HG02885 (cell line): ENCODE data around the gene LCE3B.
"Not testable (repeated sequence)": the region's sequence is repeated elsewhere in the genome, so short reads cannot be mapped to it uniquely, and the experiment has no call there.

ENCODE experiments used
- ATAC-seq: cut with Tn5 transposase; IDR thresholded peaks from one replicate; pipeline ENCODE4 v1.9.1; 2021; ENCODE audit warnings: mild to moderate bottlenecking; ENCODE audit not compliant: unreplicated experiment, poor library complexity

The LCE3B gene, protein sequence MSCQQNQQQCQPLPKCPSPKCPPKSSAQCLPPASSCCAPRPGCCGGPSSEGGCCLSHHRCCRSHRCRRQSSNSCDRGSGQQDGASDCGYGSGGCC

GRCh38 chr1:152613511-152613910 lies at the start of gene LCE3B:
TSS of gene LCE3B (plus strand) at chr1:152613811. CDS start at chr1:152613811, 0 bp downstream.
- ATAC-seq, result no peak

- ATAC-seq, result no peak
Measured at GRCh38 chr1:152565115-152565514, 48.5 kb upstream of the LCE3B start.

GRCh38 chr1:152565535-152566215 lies 47.9 kb upstream of the LCE3B start:
- no peak for ATAC-seq

DNA sequence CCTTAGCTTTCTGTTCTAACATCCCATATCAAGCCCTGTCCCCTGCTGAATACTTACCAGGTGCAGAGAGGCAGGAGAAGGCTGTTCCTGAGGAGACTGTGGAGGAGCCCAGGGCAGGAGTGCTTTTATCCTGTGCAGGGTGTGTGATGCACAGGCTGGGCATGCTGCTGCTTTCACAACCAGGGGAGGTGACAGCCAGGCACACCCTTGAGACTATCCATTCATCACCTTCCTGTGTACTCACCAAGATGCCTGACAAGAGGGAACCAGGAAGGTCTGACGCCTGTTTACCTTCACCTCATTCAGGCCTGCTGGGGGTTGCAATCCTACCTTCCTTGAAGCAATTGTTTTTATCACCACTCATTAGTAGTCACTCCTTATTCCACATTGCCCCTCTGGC lies 46.9 kb upstream of the LCE3B start, which contains the start of gene LCE3E:
Gene LCE3E, minus strand, starts transcription at position 100 of the 400 bp plus-strand sequence. CDS start 572 bp downstream, outside the sequence.
- ATAC-seq, result no peak

DNA sequence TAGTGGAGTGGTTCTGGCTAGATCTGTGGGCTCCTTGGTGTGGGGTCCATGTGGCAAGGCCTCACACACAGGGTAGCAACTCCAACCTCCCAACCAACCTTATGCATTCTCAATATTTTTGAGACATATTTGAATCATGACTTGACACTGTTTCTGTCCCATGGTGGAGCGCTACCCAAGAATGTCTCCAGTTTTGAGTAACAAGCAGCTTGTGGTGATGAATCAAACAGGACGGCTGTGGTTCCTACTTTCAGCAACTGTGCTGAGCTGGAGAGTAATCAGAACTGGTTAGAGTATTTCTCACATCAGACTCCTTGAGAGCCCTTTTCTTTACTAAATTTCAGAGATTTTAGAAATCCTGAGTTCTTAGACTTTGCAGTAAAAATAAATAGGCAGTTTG lies 36.4 kb upstream of the LCE3B start:
- ATAC-seq, result no peak

DNA sequence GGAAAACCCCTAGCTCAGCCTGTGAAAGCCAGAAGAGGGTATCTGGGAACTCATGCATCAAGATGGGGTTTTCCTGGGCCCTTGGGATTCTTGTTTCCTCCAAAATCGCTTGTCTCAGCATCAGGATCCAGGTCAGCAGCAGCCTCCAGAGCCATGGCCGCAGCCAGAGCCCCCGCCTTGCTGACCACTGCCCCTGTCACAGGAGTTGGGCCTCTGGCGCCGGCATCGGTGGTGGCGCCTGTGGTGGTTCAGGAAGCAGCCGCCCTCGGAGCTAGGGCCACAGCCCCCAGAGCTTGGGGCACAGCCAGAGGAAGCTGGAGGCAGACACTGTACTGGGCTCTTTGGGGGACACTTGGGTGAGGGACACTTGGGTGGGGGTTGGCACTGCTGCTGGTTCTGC lies 34.1 kb upstream of the LCE3B start:
- not testable (repeated sequence) for ATAC-seq

- no peak for ATAC-seq
Measured at GRCh38 chr1:152580433-152580832, 33.2 kb upstream of the LCE3B start, which contains the start of gene LCE3D. TSS of gene LCE3D (minus strand) at chr1:152580516. CDS start at chr1:152579936, 580 bp downstream.

GRCh38 chr1:152582647-152583046 lies 31.0 kb upstream of the LCE3B start:
- ATAC-seq, result no peak

GRCh38 chr1:152585586-152585985 lies 28.0 kb upstream of the LCE3B start:
- ATAC-seq, result no peak

GRCh38 chr1:152596986-152597385 lies 16.6 kb upstream of the LCE3B start:
- no peak for ATAC-seq

DNA sequence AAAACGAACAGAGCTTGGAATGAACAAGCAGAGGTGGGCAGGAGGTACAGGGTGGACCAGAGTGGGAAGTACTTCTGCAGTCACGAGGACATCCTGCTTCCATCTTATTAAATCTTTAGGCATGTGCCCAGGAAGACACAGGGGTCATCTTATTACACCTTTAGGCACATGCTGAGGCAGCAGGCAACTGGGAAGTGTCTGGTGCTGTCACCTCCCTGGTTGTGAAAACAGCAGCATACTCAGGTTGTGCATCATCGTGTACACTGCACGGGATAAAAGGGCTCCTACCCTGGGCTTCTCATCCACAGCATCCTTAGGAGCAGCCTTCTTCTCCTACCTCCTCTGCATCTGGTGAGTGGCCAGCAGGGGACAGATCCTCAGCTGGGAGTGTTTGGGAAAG lies 13.7 kb upstream of the LCE3B start, which contains the start of gene LCE3C:
Gene LCE3C, plus strand, starts transcription at position 301 of the 400 bp plus-strand sequence. CDS start 498 bp downstream, outside the sequence.
- ATAC-seq, result no peak

- ATAC-seq, result no peak
Measured at GRCh38 chr1:152621993-152622392, 8.4 kb downstream of the LCE3B start.

GRCh38 chr1:152622803-152623202 lies 9.2 kb downstream of the LCE3B start, which contains the start of gene LCE3A:
TSS of gene LCE3A (minus strand) at chr1:152623103. CDS start at chr1:152623103, 0 bp downstream.
- no peak for ATAC-seq

DNA sequence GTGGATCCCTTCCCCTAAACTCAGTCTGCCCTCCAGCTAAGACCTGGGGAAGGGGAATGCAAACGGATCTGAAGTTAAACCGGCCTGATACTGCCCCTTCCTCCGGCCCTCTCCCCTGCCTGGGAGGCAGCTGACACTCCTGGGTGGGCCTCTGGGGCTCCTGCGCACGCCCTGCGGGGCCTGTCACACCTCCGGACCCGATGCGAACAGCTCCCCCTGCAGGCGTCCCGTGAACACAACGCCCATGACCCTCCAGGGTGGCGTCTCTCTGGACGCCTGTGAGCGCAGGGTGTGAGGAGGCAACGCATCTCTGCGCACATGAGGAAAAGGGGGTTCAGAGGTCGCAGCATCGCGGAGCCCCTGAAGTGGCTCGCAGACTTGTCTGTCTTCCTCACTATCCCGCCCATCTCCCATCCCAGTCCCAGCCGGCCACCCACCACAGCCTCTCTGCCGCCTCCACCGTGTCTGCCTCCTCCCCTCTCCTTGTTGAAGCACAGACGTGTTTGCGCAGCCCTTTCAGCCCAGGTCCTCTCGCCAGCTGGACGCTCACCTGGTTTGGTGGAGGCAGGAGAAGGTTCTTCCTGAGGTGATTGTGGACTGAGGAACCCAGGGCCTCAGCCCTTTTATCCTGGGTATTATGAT lies 9.7 kb downstream of the LCE3B start:
- ATAC-seq, result no peak

DNA sequence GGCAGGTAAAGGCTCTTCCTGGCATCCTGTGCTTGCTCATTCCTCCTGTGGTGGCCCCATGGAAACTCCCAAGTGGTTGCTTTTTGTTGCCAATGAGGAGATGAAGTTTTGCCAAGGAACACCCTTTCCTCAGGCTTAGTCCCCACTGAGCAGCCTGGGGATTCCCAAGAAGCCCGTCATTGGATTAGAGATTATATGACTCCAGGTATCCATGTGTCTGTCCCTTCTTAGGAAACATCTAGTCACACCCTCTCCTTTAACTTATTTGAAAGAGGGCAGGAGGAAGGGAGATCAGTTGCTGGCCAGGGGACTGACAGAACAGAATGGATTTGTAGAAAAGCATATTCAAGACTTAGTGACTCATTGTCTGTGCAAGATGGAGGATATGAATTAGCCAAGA lies 13.1 kb downstream of the LCE3B start:
- ATAC-seq, result no peak

DNA sequence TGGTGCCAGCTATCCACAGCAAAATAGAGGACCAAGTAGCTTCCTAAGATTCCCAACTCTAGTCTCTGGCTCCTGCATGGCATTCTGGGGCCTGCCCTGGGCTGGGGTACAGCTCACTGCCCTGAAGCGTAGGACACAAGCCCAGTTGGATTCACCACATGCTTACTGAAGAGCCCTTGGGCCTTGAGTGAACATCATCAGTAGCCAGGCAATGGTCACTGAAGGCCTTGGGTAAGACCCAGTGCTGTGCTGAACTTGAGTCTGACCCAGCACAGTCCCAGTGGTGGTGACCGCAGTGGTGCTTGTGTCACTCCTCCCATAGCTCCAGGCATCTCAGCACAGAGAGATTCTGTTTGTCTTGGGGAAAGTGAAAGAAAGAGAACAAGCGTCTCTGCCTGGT lies 17.0 kb downstream of the LCE3B start:
- ATAC-seq, result no peak

- ATAC-seq, result no peak
Measured at GRCh38 chr1:152640351-152640750, 26.7 kb downstream of the LCE3B start.

- no peak for ATAC-seq
Measured at GRCh38 chr1:152643945-152644344, 30.3 kb downstream of the LCE3B start.

DNA sequence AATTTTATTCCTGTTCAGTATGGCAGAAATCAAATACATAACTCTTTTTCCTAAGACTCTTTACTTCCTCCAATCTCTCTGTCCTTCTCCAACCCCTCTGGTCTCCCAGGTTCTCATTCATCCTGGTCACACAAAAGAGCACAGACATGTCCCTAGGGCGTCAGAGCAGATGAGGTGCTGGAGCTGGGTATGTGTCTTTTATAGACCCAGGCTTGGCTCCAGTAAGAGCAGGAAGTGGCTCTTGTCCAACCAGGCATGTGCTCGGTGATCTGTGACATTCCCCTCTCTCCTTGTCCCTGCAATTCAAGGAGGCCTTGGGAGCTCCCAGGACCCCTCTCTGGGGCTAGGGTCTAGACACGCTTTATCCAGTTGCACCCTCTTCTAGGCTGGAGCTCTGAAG lies 31.5 kb downstream of the LCE3B start:
- no peak for ATAC-seq

GRCh38 chr1:152646656-152647055 lies 33.0 kb downstream of the LCE3B start:
- ATAC-seq, result no peak

GRCh38 chr1:152654110-152654509 lies 40.5 kb downstream of the LCE3B start:
- peak; percentile 55 for ATAC-seq
